IPS-11a (cell line): ENCODE measurements around the gene KPNA1.
"Not testable (repeated sequence)": the region's sequence is repeated elsewhere in the genome, so short reads cannot be mapped to it uniquely, and the experiment has no call there.

Experiments used
- H3K4me3 ChIP-seq: one replicate; pipeline ENCODE4 v1.5.1; 2013; ENCODE audit warnings: low read depth, low read length, control low read depth

Gene KPNA1

GRCh38 chr3:122520861-122521260, 6.1 kb upstream of the KPNA1 start:
- no peak overlapping the region for H3K4me3 ChIP-seq

GRCh38 chr3:122519693-122520092, 5.0 kb upstream of the KPNA1 start:
- H3K4me3 ChIP-seq, result no peak overlapping the region

- no peak overlapping the region for H3K4me3 ChIP-seq
These were observed 2.2 kb upstream of the KPNA1 start for GRCh38 chr3:122516846-122517360.

- H3K4me3 ChIP-seq, result no peak overlapping the region
These were observed 1.1 kb upstream of the KPNA1 start for GRCh38 chr3:122515870-122516269.

GRCh38 chr3:122515020-122515468, 305 bp upstream of the KPNA1 start:
- peak overlapping the region; percentile 81 for H3K4me3 ChIP-seq

- H3K4me3 ChIP-seq, result peak overlapping the region; percentile 81
These were observed 1.2 kb downstream of the KPNA1 start for GRCh38 chr3:122513386-122514122.

- H3K4me3 ChIP-seq, result no peak overlapping the region
These were observed 2.5 kb downstream of the KPNA1 start for GRCh38 chr3:122512284-122512683.

GRCh38 chr3:122510878-122511535, 3.7 kb downstream of the KPNA1 start:
- H3K4me3 ChIP-seq, result no peak overlapping the region

GRCh38 chr3:122508944-122509343, 5.8 kb downstream of the KPNA1 start:
- H3K4me3 ChIP-seq, result not testable (repeated sequence)

- H3K4me3 ChIP-seq, result no peak overlapping the region
These were observed 6.4 kb downstream of the KPNA1 start for GRCh38 chr3:122508135-122508914.

- no peak overlapping the region for H3K4me3 ChIP-seq
These were observed 8.3 kb downstream of the KPNA1 start for GRCh38 chr3:122506450-122506849.

GRCh38 chr3:122505676-122506075, 9.1 kb downstream of the KPNA1 start:
- H3K4me3 ChIP-seq, result no peak overlapping the region

GRCh38 chr3:122502941-122503340, 11.8 kb downstream of the KPNA1 start:
- no peak overlapping the region for H3K4me3 ChIP-seq

GRCh38 chr3:122502139-122502538, 12.6 kb downstream of the KPNA1 start:
- no peak overlapping the region for H3K4me3 ChIP-seq

- H3K4me3 ChIP-seq, result not testable (repeated sequence)
These were observed 13.8 kb downstream of the KPNA1 start for GRCh38 chr3:122500964-122501363.

GRCh38 chr3:122498152-122498551, 16.6 kb downstream of the KPNA1 start:
- no peak overlapping the region for H3K4me3 ChIP-seq

- H3K4me3 ChIP-seq, result no peak overlapping the region
These were observed 17.3 kb downstream of the KPNA1 start for GRCh38 chr3:122497425-122497824.

GRCh38 chr3:122496508-122496907, 18.2 kb downstream of the KPNA1 start:
- no peak overlapping the region for H3K4me3 ChIP-seq

GRCh38 chr3:122493296-122493695, 21.4 kb downstream of the KPNA1 start:
- H3K4me3 ChIP-seq, result no peak overlapping the region

GRCh38 chr3:122488262-122488973, 26.3 kb downstream of the KPNA1 start:
- H3K4me3 ChIP-seq, result no peak overlapping the region

GRCh38 chr3:122484985-122485384, 29.8 kb downstream of the KPNA1 start:
- no peak overlapping the region for H3K4me3 ChIP-seq
